KG1 (cell line): ENCODE data around the gene SKIDA1.

Source experiments
- DNase-seq: peaks from one replicate; lab custom pipeline; 2025; lab: John Stamatoyannopoulos, UW

The SKIDA1 gene

DNA sequence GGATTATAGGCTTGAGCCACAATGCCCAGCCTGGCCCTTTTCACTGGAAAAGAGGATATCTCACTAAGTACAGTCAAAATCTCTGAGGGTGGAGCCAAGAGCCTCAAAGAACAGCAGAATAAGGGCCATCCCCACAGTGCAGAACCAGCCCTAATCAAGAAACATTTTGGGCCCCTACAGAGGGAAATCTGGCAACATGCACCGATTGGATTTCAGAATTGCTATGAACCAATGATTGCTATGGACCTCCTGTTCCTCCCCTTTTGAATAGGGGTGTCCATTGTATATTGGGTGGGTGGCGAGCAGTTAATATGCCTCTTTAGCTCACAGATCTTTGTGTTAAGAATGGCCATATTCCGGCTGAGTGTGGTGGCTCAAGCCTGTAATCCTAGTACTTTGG is 42.7 kb downstream of the SKIDA1 start:
- no peak for DNase-seq

DNA sequence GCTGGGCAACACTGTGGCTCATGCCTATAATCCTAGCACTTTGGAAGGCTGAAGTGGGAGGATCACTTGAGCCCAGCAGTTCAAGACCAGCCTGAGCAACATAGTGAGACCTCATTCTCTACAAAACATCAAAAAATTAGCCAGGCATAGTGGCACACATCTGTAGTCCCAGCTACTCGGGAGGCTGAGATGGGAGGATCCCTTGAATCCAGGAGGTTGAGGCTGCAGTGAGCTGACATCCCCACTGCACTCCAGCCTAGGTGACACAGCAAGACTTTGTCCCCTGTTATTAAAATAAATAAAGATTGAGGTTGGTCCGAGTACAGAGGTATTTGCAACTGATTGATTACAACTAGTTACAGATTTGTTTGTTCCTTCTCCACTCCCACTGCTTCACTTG is 44.1 kb downstream of the SKIDA1 start:
- DNase-seq, result no peak

DNA sequence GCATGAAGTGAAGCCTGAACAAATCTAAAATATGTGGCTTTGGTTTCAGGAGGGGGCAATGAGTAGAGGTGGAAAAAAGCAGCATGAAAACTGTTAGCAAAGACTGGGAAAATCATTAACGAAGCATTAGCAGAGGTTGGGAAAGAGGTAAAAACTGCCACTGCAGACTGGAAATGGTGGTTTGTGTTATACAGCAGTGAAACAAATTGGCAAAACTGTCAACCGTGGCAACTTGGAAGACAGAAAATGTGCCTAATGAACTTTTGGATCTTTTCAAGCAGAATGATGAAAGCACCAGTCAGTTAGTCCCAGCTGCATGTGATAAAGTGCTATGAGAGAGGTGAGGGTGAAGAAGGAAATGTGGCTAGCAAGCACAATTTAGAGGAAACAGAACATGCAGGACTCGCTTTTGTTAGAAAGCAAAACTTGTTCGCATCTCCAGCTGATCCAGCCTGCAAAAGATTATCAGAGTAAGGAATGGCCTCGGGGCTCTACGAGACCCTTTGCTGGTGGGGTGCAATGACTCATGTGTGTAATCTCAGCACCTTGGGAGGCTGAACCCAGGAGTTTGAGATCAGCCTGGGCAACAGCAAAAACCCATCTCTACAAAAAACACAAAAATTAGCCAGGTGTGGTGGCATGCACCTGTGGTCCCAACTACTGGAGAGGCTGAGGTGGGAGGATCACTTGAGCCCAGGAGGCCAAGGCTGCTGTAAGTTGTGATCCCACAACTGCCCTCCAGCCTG is 45.7 kb downstream of the SKIDA1 start:
- no peak for DNase-seq

DNA sequence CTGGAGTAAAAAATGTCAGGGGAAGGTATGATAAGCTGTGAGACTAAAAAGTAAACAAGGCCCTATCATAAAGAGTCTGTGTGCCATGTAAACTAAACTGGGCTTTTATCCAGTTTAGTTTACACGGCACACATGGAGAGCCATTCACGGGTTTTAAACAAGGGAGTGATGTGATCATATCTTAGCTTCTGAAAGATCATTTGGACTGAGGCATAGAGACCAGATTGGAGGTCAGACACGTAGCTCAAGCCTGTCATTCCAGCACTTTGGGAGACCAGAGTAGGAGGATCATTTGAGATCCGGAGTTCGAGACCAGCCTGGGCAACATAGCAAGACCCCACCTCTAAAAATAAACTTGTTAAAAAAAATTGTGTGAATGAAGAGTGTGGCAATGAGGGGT is 50.1 kb downstream of the SKIDA1 start:
- no peak for DNase-seq

DNA sequence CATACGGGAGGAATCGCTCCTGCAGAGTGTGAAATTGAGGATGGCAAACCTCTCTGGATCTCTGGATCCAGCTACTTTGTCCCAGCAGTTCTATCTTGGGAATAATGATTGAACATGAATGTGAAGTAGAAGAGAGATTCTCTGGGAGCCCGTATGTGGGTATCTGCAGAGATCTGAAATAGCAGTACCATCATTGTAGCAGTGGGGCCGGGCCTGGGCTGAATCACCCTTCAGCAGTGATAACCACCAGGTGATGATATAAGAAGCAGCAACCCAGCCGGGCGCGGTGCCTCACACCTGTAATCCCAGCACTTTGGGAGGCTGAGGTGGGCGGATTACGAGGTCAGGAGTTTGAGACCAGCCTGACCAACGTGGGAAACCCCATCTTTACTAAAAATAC is 51.9 kb downstream of the SKIDA1 start:
- no peak for DNase-seq

DNA sequence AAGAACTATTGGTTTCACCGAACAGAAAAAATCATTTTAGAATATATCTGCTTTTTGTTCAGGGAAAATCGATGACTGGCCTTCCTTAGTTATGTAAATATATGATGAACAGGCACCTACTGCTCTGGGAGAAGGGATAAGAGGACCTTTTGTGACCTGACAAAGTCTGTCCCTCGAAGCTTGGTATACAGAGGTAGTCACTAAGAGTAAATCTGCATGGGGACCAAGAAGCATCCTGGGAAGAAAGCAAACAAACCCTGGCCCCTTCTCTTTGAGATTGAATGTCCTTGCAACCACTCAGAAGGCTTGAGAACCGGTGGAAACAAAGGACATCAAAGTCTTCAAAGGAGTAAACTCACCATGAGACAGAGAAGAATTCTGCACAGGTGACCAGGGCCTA is 52.3 kb downstream of the SKIDA1 start:
- DNase-seq, result no peak

DNA sequence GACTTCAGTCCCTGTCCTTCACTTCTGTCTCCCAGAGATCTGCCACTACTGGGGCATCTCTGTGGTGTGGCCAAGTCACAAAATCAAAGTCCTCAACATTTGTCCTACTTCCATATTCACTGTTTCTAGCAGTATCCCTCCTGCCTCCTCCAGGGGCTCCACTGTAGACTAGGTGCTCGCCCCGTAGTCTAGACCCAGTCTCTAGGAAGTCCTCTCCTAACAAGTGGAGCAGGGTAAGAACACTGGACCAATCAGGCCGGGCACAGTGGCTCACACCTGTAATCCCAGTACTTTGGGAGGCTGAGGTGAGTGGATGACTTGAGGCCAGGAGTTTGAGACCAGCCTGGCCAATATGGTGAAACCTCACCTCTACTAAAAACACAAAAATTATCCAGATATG is 57.4 kb downstream of the SKIDA1 start:
- no peak for DNase-seq

DNA sequence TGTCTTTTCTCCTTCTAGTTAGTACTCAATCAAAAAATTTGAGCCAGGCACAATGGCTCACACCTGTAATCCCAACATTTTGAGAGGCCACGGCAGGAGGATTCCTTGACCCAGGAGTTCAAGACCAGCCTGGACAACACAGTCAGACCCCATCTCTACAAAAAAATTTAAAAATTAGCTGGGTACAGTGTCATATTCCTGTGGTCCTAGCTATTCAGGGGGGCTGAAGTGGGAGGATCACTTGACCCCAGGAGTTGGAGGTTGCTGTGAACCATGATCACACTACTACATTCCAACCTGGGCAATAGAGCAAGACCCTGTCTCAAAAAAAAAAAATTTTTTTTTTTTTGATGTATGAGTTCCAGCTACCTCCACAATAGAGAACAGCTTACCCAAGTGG is 57.8 kb downstream of the SKIDA1 start:
- no peak for DNase-seq

DNA sequence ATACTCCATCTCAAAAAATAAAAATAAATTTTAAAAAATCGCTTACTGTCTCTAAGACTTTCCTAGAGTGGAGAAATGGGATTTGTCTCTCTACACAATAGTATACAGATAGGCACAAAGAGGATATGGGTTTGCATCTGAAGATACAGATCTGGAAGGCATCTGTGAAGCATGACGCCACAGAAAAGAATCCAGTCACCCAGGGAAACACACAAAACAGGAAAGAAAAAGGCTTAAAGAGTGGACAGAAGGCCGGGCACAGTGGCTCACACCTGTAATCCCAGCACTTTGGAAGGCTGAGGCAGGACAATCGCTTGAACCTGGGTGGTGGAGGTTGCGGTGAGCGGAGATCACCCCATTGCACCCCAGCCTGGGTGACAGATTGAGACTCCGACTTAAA is 61.3 kb downstream of the SKIDA1 start:
- DNase-seq, result no peak
